SK-N-SH (cell line): ENCODE measurements around the gene NSUN4. TPM values are rescaled to one million over a fixed set of nuclear protein-coding genes. Genes with fewer than 3 reads are reported as not detected.

Experiments used
- CTCF ChIA-PET: fragments of 300-600, 350-600 bp; formaldehyde crosslinking; extraction: SDS; loops from one replicate; lab custom pipeline; 2021; lab: Yijun Ruan, JAX
- POLR2A ChIA-PET: fragments of 350-600 bp; sonication (Branson Sonifier 250); formaldehyde crosslinking; extraction: SDS; loops from one replicate; lab custom pipeline; 2020; ENCODE audit warnings: antibody characterized with exemption, inconsistent platforms; lab: Yijun Ruan, JAX
- DNase-seq: peaks from one replicate; pipeline ENCODE4 v3.0.0; 2012
- H2AFZ ChIP-seq: fragments of 200-600 bp; sonication (generic); 2 replicates; pipeline ENCODE4 v1.8.1; 2016; ENCODE audit warnings: antibody characterized with exemption, mild to moderate bottlenecking, low read depth
- H3F3A ChIP-seq: fragments of 200-600 bp; sonication (generic); replicated peaks from 2 replicates; pipeline ENCODE3; 2016; ENCODE audit warnings: antibody characterized with exemption, mild to moderate bottlenecking; ENCODE audit not compliant: insufficient read depth
- H3K27ac ChIP-seq, 2 experiments: fragments of 200-500 bp in 1 of 2; fragments of 200-600 bp in 1 of 2; sonication (Bioruptor generic) in 1 of 2; sonication (generic), shearing (Covaris generic) in 1 of 2; 2 replicates each; pipeline versions ENCODE4 v1.5.1 to v1.6.1; 2014 to 2016; ENCODE audit warnings: low read depth in 2 of 2, inconsistent platforms in 1 of 2, low read length in 1 of 2, mild to moderate bottlenecking in 1 of 2, mixed read lengths in 1 of 2
- H3K27me3 ChIP-seq: fragments of 200-600 bp; sonication (generic), shearing (Covaris generic); 2 replicates; pipeline ENCODE4 v1.6.1; 2016; ENCODE audit warnings: mixed run types; ENCODE audit not compliant: insufficient read depth
- H3K36me3 ChIP-seq, 2 experiments: fragments of 200-500 bp in 1 of 2; fragments of 200-600 bp in 1 of 2; sonication (Bioruptor generic) in 1 of 2; sonication (generic) in 1 of 2; replicated peaks in 1 of 2; 2 replicates each; pipeline versions ENCODE3 to v1.5.1; 2014 to 2016; ENCODE audit warnings: low read length in 1 of 2, mild to moderate bottlenecking in 1 of 2; ENCODE audit not compliant: insufficient read depth in 2 of 2, control insufficient read depth in 1 of 2
- H3K4me1 ChIP-seq, 2 experiments: fragments of 200-500 bp in 1 of 2; fragments of 200-600 bp in 1 of 2; sonication (Bioruptor generic) in 1 of 2; sonication (generic), shearing (Covaris generic) in 1 of 2; 2 replicates each; pipeline versions ENCODE4 v1.5.1 to v1.6.1; 2014 to 2016; ENCODE audit warnings: low read depth in 1 of 2, low read length in 1 of 2, mixed run types in 1 of 2; ENCODE audit not compliant: insufficient read depth in 2 of 2, control insufficient read depth in 1 of 2
- H3K4me2 ChIP-seq: fragments of 200-600 bp; sonication (generic), shearing (Covaris generic); 2 replicates; pipeline ENCODE4 v1.6.1; 2017; ENCODE audit warnings: mixed run types
- H3K4me3 ChIP-seq, 2 experiments: fragments of 200-500 bp in 1 of 2; fragments of 200-600 bp in 1 of 2; sonication (Bioruptor generic) in 1 of 2; sonication (generic), shearing (Covaris generic) in 1 of 2; 2 replicates each; pipeline versions ENCODE4 v1.5.1 to v1.8.1; 2014 to 2016; ENCODE audit warnings: low read depth in 2 of 2, inconsistent platforms in 1 of 2, low read length in 1 of 2, mild to moderate bottlenecking in 1 of 2, mixed read lengths in 1 of 2, moderate library complexity in 1 of 2
- H3K79me2 ChIP-seq: fragments of 200-600 bp; sonication (generic); 2 replicates; pipeline ENCODE4 v1.8.1; 2017; ENCODE audit warnings: mild to moderate bottlenecking; ENCODE audit not compliant: insufficient read depth
- H3K9ac ChIP-seq: fragments of 200-600 bp; sonication (generic); 2 replicates; pipeline ENCODE4 v1.6.1; 2017; ENCODE audit warnings: mixed run types
- H3K9me2 ChIP-seq: fragments of 200-600 bp; sonication (generic); 2 replicates; pipeline ENCODE4 v1.6.1; 2017; ENCODE audit warnings: mixed run types
- H3K9me3 ChIP-seq: fragments of 200-600 bp; sonication (generic); 2 replicates; pipeline ENCODE4 v1.6.1; 2017; ENCODE audit warnings: mixed run types, mild to moderate bottlenecking, moderate library complexity
- H4K20me1 ChIP-seq: fragments of 200-600 bp; sonication (generic); 2 replicates; pipeline ENCODE4 v1.6.1; 2017; ENCODE audit warnings: mild to moderate bottlenecking, mixed run types; ENCODE audit not compliant: insufficient read depth
- CHD2 ChIP-seq: fragments of 150-350 bp; IDR thresholded peaks from 2 replicates; pipeline ENCODE4 v1.6.1; 2018; ENCODE audit warnings: low read length; ENCODE audit not compliant: partially characterized antibody
- ELF1 ChIP-seq: IDR thresholded peaks from 2 replicates; pipeline ENCODE4 v1.4.0; 2012
- EP300 ChIP-seq, 2 experiments: IDR thresholded peaks; 2 replicates each; pipeline versions ENCODE4 v1.4.0 to v1.6.1; 2012; ENCODE audit warnings: borderline replicate concordance in 1 of 2, low read depth in 1 of 2, low read length in 1 of 2
- EZH2phosphoT487 ChIP-seq: fragments of 200-600 bp; sonication (generic); IDR thresholded peaks from 2 replicates; pipeline ENCODE4 v1.6.1; 2017; ENCODE audit warnings: low read depth, mixed run types, mild to moderate bottlenecking, antibody characterized with exemption, moderate library complexity, borderline replicate concordance
- FOSL2 ChIP-seq: IDR thresholded peaks from 2 replicates; pipeline ENCODE4 v1.4.0; 2012; ENCODE audit warnings: low read depth, mild to moderate bottlenecking, moderate library complexity, borderline replicate concordance
- FOXJ3 ChIP-seq: sonication (generic); formaldehyde crosslinking; IDR thresholded peaks from 2 replicates; pipeline ENCODE4 v1.5.1; 2020; ENCODE audit warnings: mild to moderate bottlenecking, missing genetic modification reagents
- FOXM1 ChIP-seq: IDR thresholded peaks from 2 replicates; pipeline ENCODE4 v1.4.0; 2012; ENCODE audit warnings: low read depth, mild to moderate bottlenecking
- MEF2A ChIP-seq: IDR thresholded peaks from 2 replicates; pipeline ENCODE4 v1.4.0; 2012; ENCODE audit warnings: low read depth, borderline replicate concordance
- MXI1 ChIP-seq: IDR thresholded peaks from 2 replicates; pipeline ENCODE4 v1.6.1; 2012; ENCODE audit warnings: mild to moderate bottlenecking, low read depth, low read length, improper control_type of control experiment
- NFIC ChIP-seq: IDR thresholded peaks from 2 replicates; pipeline ENCODE4 v1.4.0; 2012; ENCODE audit warnings: borderline replicate concordance
- NRF1 ChIP-seq: IDR thresholded peaks from 2 replicates; pipeline ENCODE4 v1.6.1; 2012; ENCODE audit warnings: low read depth, mild to moderate bottlenecking, low read length
- POLR2AphosphoS5 ChIP-seq: IDR thresholded peaks from 2 replicates; pipeline ENCODE4 v1.6.1; 2012; ENCODE audit warnings: low read depth, low read length
- RAD21 ChIP-seq: IDR thresholded peaks from 2 replicates; pipeline ENCODE4 v1.6.1; 2012; ENCODE audit warnings: mild to moderate bottlenecking, low read length
- RFX5 ChIP-seq: IDR thresholded peaks from 2 replicates; pipeline ENCODE4 v1.6.1; 2012; ENCODE audit warnings: mild to moderate bottlenecking, improper control_type of control experiment, low read length
- SIN3A ChIP-seq: IDR thresholded peaks from 2 replicates; pipeline ENCODE4 v1.6.1; 2012; ENCODE audit warnings: low read depth, mild to moderate bottlenecking, low read length, moderate library complexity, borderline replicate concordance
- TCF12 ChIP-seq: IDR thresholded peaks from 2 replicates; pipeline ENCODE4 v1.4.0; 2012
- WGBS: methylation state at CpG from one replicate; pipeline ENCODE4 v1.1.6; 2017; ENCODE audit warnings: low lambda C conversion rate; 5-methylcytosine and 5-hydroxymethylcytosine counted together
- polyA plus RNA-seq, 3 experiments: library from polyadenylated mRNA; depleted of rRNA; stranded (reverse); fragments of >200 nt; gene quantifications; 2 replicates each; pipeline ENCODE4 v1.2.3, GENCODE V29; 2012
- TF ChIP-seq, protein P1 (sequence below): IDR thresholded peaks from 2 replicates; pipeline ENCODE4 v1.4.0; 2012; ENCODE audit warnings: low read depth
- TF ChIP-seq, protein P2 (sequence below): IDR thresholded peaks from 2 replicates; pipeline ENCODE4 v1.4.0; 2012; ENCODE audit warnings: low read depth, borderline replicate concordance
- TF ChIP-seq, protein P3 (sequence below): fragments of 150-350 bp; IDR thresholded peaks from 2 replicates; pipeline ENCODE4 v1.6.1; 2016; ENCODE audit warnings: mild to moderate bottlenecking, low read depth, low read length
- TF ChIP-seq, protein P4 (sequence below): IDR thresholded peaks from 2 replicates; pipeline ENCODE4 v1.4.0; 2012; ENCODE audit warnings: low read depth, borderline replicate concordance

The NSUN4 gene
- polyA plus RNA-seq, 1 of the 3 experiments (the other 2 are of a cell fraction): 14.7 TPM

DNA sequence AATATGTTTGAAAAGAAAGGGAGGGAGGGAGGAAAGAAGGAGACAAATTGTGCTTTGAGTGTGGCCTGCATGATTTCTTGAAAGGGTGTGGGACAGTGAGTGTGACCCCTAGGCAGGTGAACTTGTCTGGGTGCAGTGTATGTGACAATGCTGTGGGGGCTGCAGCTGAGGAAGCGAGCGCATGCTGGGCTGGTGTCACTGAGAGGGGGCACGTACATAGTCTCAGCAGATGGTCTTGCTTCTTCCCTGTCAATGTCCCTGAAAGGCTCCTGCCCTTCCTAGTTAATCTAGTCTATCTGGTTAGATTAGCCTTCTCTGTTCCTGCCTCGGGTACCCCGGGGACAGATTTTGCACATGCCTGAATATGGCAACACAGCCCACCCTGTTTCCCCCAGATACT is 63.3 kb downstream of the NSUN4 start (continued):
- no peak for TF ChIP-seq FOXJ3 (CRISPR knock-in tag)
- TF ChIP-seq RAD21: no peak
- no peak for TF ChIP-seq MXI1
- TF ChIP-seq SIN3A: no peak
- no peak for TF ChIP-seq TCF12
- TF ChIP-seq RFX5: no peak

DNA sequence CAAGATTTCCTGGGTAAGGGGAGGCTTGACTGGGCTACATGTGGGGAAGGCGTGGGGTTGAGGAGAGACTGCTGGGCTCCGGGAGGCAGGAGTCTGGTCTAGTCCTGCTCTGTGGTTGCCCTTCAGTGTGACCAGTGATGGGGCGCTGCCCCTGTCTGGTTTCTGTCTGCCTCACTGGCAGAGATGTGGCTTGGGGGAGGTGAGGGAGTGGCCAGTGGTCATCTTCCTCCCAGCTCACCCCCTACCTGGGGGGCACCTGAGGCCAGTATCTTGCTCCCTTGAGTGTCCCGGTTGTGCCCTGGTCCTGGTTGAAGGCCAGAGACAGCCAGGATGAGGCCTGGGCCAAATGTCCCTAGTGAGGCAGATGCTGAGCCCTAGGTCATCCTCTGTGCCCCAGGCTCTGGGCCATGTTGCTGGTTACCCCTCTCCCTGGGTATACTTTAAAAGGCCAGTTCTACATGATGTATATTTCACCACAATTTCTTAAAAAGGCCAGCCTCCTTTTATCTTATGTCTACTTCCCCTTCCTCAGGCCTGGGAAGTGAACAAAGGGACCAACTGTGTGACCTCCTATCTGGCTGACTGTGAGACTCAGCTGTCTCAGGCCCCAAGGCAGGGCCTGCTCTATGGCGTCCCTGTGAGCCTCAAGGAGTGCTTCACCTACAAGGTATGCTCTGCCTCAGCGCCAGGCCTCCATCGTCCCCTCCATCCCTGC is 64.0 kb downstream of the NSUN4 start:
- Histone ChIP-seq H3K27me3 (no peaks in the 10 kb centered on the region), H2AFZ (no peak overlapping the region), H3K4me1 (no peaks in the 10 kb centered on the region; a peak in 1 of 4 replicates), H3K9me3 (no peaks in the 10 kb centered on the region), H4K20me1 (no peaks in the 10 kb centered on the region), H3K4me3 (no peak overlapping the region), H3K36me3 (no peaks in the 10 kb centered on the region), H3K27ac (no peak overlapping the region), H3K9me2 (no peaks in the 10 kb centered on the region), H3K4me2 (no peak overlapping the region), H3K79me2 (no peaks in the 10 kb centered on the region), H3K9ac (no peak overlapping the region), H3F3A (no peaks in the 10 kb centered on the region)
- 79% methylated on average over 5 of the region's 7 CpGs for WGBS
- TF ChIP-seq ELF1 (no peak), MEF2A (no peak), FOXM1 (no peak), NFIC (no peak), POLR2AphosphoS5 (no peak), EP300 (IDR thresholded peaks at IDR 0.05; ENCODE audit: borderline replicate concordance in 1 of 2, low read depth in 1 of 2, low read length in 1 of 2) (no peak), NRF1 (no peak), FOSL2 (no peak), MXI1 (no peak), CHD2 (no peak), EZH2phosphoT487 (no peak)
- TF ChIP-seq, protein P1, sequence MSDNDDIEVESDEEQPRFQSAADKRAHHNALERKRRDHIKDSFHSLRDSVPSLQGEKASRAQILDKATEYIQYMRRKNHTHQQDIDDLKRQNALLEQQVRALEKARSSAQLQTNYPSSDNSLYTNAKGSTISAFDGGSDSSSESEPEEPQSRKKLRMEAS: no peak
- TF ChIP-seq, protein P2, sequence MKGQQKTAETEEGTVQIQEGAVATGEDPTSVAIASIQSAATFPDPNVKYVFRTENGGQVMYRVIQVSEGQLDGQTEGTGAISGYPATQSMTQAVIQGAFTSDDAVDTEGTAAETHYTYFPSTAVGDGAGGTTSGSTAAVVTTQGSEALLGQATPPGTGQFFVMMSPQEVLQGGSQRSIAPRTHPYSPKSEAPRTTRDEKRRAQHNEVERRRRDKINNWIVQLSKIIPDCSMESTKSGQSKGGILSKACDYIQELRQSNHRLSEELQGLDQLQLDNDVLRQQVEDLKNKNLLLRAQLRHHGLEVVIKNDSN: no peak
- TF ChIP-seq, protein P3, sequence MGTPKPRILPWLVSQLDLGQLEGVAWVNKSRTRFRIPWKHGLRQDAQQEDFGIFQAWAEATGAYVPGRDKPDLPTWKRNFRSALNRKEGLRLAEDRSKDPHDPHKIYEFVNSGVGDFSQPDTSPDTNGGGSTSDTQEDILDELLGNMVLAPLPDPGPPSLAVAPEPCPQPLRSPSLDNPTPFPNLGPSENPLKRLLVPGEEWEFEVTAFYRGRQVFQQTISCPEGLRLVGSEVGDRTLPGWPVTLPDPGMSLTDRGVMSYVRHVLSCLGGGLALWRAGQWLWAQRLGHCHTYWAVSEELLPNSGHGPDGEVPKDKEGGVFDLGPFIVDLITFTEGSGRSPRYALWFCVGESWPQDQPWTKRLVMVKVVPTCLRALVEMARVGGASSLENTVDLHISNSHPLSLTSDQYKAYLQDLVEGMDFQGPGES: no peak
- TF ChIP-seq, protein P4, sequence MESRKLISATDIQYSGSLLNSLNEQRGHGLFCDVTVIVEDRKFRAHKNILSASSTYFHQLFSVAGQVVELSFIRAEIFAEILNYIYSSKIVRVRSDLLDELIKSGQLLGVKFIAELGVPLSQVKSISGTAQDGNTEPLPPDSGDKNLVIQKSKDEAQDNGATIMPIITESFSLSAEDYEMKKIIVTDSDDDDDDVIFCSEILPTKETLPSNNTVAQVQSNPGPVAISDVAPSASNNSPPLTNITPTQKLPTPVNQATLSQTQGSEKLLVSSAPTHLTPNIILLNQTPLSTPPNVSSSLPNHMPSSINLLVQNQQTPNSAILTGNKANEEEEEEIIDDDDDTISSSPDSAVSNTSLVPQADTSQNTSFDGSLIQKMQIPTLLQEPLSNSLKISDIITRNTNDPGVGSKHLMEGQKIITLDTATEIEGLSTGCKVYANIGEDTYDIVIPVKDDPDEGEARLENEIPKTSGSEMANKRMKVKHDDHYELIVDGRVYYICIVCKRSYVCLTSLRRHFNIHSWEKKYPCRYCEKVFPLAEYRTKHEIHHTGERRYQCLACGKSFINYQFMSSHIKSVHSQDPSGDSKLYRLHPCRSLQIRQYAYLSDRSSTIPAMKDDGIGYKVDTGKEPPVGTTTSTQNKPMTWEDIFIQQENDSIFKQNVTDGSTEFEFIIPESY: no peak
- CTCF ChIA-PET: interaction anchor here (1.2 to 3.0 kb wide), 8 partner anchors 10 to 321 kb away, joined by 3 to 9 read pairs (median 5); partner anchors contain the start of genes FAAH and NSUN4
- POLR2A ChIA-PET: no interaction called here
- no peak for DNase-seq
